HEK293 (cell line): Measurements from ENCODE around the gene GLRX5.
"Not testable (repeated sequence)": the region's sequence is repeated elsewhere in the genome, so short reads cannot be mapped to it uniquely, and the experiment has no call there.

Experiments
- CTCF ChIA-PET: fragments of 350-600 bp; formaldehyde crosslinking; extraction: SDS; loops from one replicate; lab custom pipeline; 2021; ENCODE audit warnings: antibody characterized with exemption; lab: Yijun Ruan, JAX
- POLR2A ChIA-PET: fragments of 300-600 bp; formaldehyde crosslinking; extraction: SDS; loops from one replicate; lab custom pipeline; 2020; ENCODE audit warnings: antibody characterized with exemption, inconsistent platforms; lab: Yijun Ruan, JAX
- H3K27ac ChIP-seq: fragments of 200-500 bp; sonication (Bioruptor generic); 2 replicates; pipeline ENCODE4 v1.5.1; 2014; ENCODE audit warnings: low read depth, low read length, control low read depth, inconsistent platforms; ENCODE audit errors: extremely low read depth
- H3K36me3 ChIP-seq, 2 experiments: fragments of 200-500 bp in 1 of 2; sonication (Bioruptor generic) in 1 of 2; 1 replicate in 1 of 2; 2 replicates in 1 of 2; pipeline ENCODE4 v1.5.1; 2014 to 2017; ENCODE audit warnings: inconsistent platforms in 2 of 2, low read length in 2 of 2; ENCODE audit not compliant: control insufficient read depth in 2 of 2, insufficient read depth in 1 of 2
- H3K4me1 ChIP-seq: fragments of 200-500 bp; sonication (Bioruptor generic); 2 replicates; pipeline ENCODE4 v1.5.1; 2014; ENCODE audit warnings: mild to moderate bottlenecking, low read length, inconsistent platforms; ENCODE audit not compliant: control insufficient read depth, insufficient read depth
- H3K4me3 ChIP-seq: 2 replicates; pipeline ENCODE4 v1.5.1; 2011; ENCODE audit warnings: low read depth, mild to moderate bottlenecking, control low read depth, low read length, moderate library complexity
- H3K9me3 ChIP-seq: fragments of 200-500 bp; sonication (Bioruptor generic); 2 replicates; pipeline ENCODE4 v1.5.1; 2014; ENCODE audit warnings: low read depth, low read length, inconsistent platforms; ENCODE audit not compliant: control insufficient read depth, insufficient read depth
- BCL6B ChIP-seq: fragments of 450-650 bp; formaldehyde crosslinking; IDR thresholded peaks from 2 replicates; pipeline ENCODE4 v1.5.1; 2017; ENCODE audit warnings: missing biosample characterization, missing genetic modification characterization
- FEZF1 ChIP-seq: fragments of 450-650 bp; formaldehyde crosslinking; IDR thresholded peaks from 2 replicates; pipeline ENCODE4 v1.5.1; 2016; ENCODE audit warnings: missing biosample characterization, missing genetic modification characterization
- KLF10 ChIP-seq: fragments of 450-650 bp; IDR thresholded peaks from 2 replicates; pipeline ENCODE4 v1.5.1; 2018; ENCODE audit warnings: missing biosample characterization, mild to moderate bottlenecking, missing genetic modification characterization
- MZF1 ChIP-seq: fragments of 450-650 bp; formaldehyde crosslinking; IDR thresholded peaks from 2 replicates; pipeline ENCODE4 v1.5.1; 2017; ENCODE audit warnings: missing biosample characterization, missing genetic modification characterization, borderline replicate concordance
- SCRT2 ChIP-seq: fragments of 450-650 bp; formaldehyde crosslinking; IDR thresholded peaks from 2 replicates; pipeline ENCODE4 v1.5.1; 2016; ENCODE audit warnings: missing biosample characterization, missing genetic modification characterization
- SETDB1 ChIP-seq: IDR thresholded peaks from one replicate; pipeline ENCODE4 v1.6.1; 2017; ENCODE audit warnings: mild to moderate bottlenecking, low read length, moderate library complexity, mixed read lengths; ENCODE audit not compliant: insufficient read length
- TCF7L2 ChIP-seq: IDR thresholded peaks from 2 replicates; pipeline ENCODE4 v1.6.1; 2011; ENCODE audit warnings: low read depth, mild to moderate bottlenecking, inconsistent platforms, low read length, moderate library complexity, borderline replicate concordance
- ZBTB17 ChIP-seq: fragments of 450-650 bp; formaldehyde crosslinking; IDR thresholded peaks from 2 replicates; pipeline ENCODE4 v1.5.1; 2016; ENCODE audit warnings: missing biosample characterization, missing genetic modification characterization
- ZBTB44 ChIP-seq: fragments of 450-650 bp; IDR thresholded peaks from 2 replicates; pipeline ENCODE4 v1.5.1; 2018; ENCODE audit warnings: missing biosample characterization, mild to moderate bottlenecking, missing genetic modification characterization
- ZBTB7A ChIP-seq: fragments of 450-650 bp; formaldehyde crosslinking; IDR thresholded peaks from 2 replicates; pipeline ENCODE4 v1.5.1; 2016; ENCODE audit warnings: low read depth, missing biosample characterization, missing genetic modification characterization
- ZFP3 ChIP-seq: fragments of 450-650 bp; formaldehyde crosslinking; IDR thresholded peaks from 2 replicates; pipeline ENCODE4 v1.5.1; 2016; ENCODE audit warnings: low read depth, missing biosample characterization, missing genetic modification characterization
- ZNF121 ChIP-seq: fragments of 450-650 bp; formaldehyde crosslinking; IDR thresholded peaks from 2 replicates; pipeline ENCODE4 v1.5.1; 2016; ENCODE audit warnings: missing biosample characterization, missing genetic modification characterization
- ZNF132 ChIP-seq: fragments of 450-650 bp; formaldehyde crosslinking; IDR thresholded peaks from 2 replicates; pipeline ENCODE4 v1.5.1; 2017; ENCODE audit warnings: missing biosample characterization, missing genetic modification characterization, borderline replicate concordance
- ZNF133 ChIP-seq: fragments of 450-650 bp; formaldehyde crosslinking; IDR thresholded peaks from 2 replicates; pipeline ENCODE4 v1.5.1; 2016; ENCODE audit warnings: missing biosample characterization, missing genetic modification characterization
- ZNF174 ChIP-seq: fragments of 450-650 bp; formaldehyde crosslinking; IDR thresholded peaks from 2 replicates; pipeline ENCODE4 v1.5.0; 2017; ENCODE audit warnings: missing biosample characterization, mild to moderate bottlenecking, missing genetic modification characterization
- ZNF350 ChIP-seq: fragments of 450-650 bp; formaldehyde crosslinking; IDR thresholded peaks from 2 replicates; pipeline ENCODE4 v1.5.0; 2017; ENCODE audit warnings: missing biosample characterization, mild to moderate bottlenecking, missing genetic modification characterization
- ZNF391 ChIP-seq: fragments of 450-650 bp; formaldehyde crosslinking; IDR thresholded peaks from 2 replicates; pipeline ENCODE4 v1.5.1; 2016; ENCODE audit warnings: low read depth, missing biosample characterization, missing genetic modification characterization, borderline replicate concordance
- ZNF404 ChIP-seq: fragments of 450-650 bp; formaldehyde crosslinking; IDR thresholded peaks from 2 replicates; pipeline ENCODE4 v1.5.1; 2017; ENCODE audit warnings: missing biosample characterization, missing genetic modification characterization
- ZNF585B ChIP-seq: fragments of 450-650 bp; formaldehyde crosslinking; IDR thresholded peaks from 2 replicates; pipeline ENCODE4 v1.5.1; 2016; ENCODE audit warnings: missing biosample characterization, missing genetic modification characterization
- ZNF621 ChIP-seq: fragments of 450-650 bp; formaldehyde crosslinking; IDR thresholded peaks from 2 replicates; pipeline ENCODE4 v1.5.1; 2017; ENCODE audit warnings: missing biosample characterization, missing genetic modification characterization
- ZNF623 ChIP-seq: fragments of 450-650 bp; formaldehyde crosslinking; IDR thresholded peaks from 2 replicates; pipeline ENCODE4 v1.5.1; 2016; ENCODE audit warnings: missing biosample characterization, missing genetic modification characterization
- ZSCAN23 ChIP-seq: fragments of 450-650 bp; formaldehyde crosslinking; IDR thresholded peaks from 2 replicates; pipeline ENCODE4 v1.5.1; 2016; ENCODE audit warnings: missing biosample characterization, missing genetic modification characterization
- ZSCAN30 ChIP-seq: fragments of 450-650 bp; IDR thresholded peaks from 2 replicates; pipeline ENCODE4 v1.5.1; 2018; ENCODE audit warnings: missing biosample characterization, mild to moderate bottlenecking, missing genetic modification characterization, moderate library complexity
- ZSCAN5A ChIP-seq: fragments of 450-650 bp; formaldehyde crosslinking; IDR thresholded peaks from 2 replicates; pipeline ENCODE4 v1.5.1; 2016; ENCODE audit warnings: missing biosample characterization, missing genetic modification characterization

GLRX5 gene

GRCh38 chr14:95577870-95578269 is 43.0 kb downstream of the GLRX5 start:
- H3K36me3 ChIP-seq: no peaks in the 10 kb centered on the region
- TF ChIP-seq SCRT2 (tag by site-specific recombination): no peak
- no peak for TF ChIP-seq ZNF121
- no peak for TF ChIP-seq TCF7L2
- no peak for TF ChIP-seq ZNF174 (tag by site-specific recombination)
- no peak for TF ChIP-seq FEZF1 (tag by site-specific recombination)
- TF ChIP-seq ZSCAN23: no peak
- TF ChIP-seq ZNF350 (tag by site-specific recombination): no peak
- TF ChIP-seq MZF1: no peak
- TF ChIP-seq ZNF623 (tag by site-specific recombination): no peak
- no peak for TF ChIP-seq BCL6B
- TF ChIP-seq ZBTB44 (tag by site-specific recombination): no peak
- H3K4me1 ChIP-seq: no peaks in the 10 kb centered on the region
- no peak overlapping the region for H3K27ac ChIP-seq
- H3K4me3 ChIP-seq: no peak overlapping the region
- CTCF ChIA-PET: interaction anchor here (0.5 kb wide), 1 partner anchor 242 kb away, joined by 3 read pairs; no protein-coding TSS in a partner anchor
- POLR2A ChIA-PET: no interaction called here
- no peaks in the 10 kb centered on the region for H3K9me3 ChIP-seq

DNA sequence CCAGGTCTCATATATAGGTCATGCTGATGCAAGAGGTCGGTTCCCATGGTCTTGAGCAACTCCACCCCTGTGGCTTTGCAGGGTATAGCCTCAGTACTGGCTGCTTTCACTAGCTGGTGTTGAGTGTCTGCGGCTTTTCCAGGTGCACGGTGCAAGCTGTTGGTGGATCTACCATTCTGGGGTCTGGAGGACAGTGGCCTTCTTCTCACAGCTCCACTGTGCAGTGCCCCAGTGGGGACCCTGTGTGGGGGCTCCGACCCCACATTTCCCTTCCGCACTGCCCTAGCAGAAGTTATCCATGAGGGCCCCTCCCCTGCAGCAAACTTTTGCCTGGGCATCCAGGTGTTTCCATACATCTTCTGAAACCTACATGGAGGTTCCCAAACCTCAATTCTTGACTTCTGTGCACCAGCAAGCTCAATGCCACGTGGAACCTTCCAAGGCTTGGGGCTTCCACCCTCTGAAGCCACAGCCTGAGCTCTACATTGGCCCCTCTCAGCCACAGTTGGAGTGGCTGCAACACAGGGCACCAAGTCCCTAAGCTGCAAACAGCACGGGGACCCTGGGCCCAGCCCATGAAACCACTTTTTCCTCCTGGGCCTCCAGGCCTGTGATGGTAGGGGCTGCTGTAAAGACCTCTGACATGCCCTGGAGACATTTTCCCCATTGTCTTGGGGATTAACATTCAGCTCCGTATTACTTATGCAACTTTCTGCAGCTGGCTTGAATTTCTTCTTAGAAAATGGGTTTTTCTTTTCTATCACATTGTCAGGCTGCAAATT is 49.2 kb downstream of the GLRX5 start:
- CTCF ChIA-PET, POLR2A ChIA-PET, H3K9me3 ChIP-seq, H3K4me1 ChIP-seq, H3K4me3 ChIP-seq, H3K27ac ChIP-seq, H3K36me3 ChIP-seq: not testable (repeated sequence)
- TF ChIP-seq SETDB1: peak; percentile 26
- TF ChIP-seq ZNF585B: peak; percentile 94

- TF ChIP-seq KLF10 (tag by site-specific recombination) (no peak), ZBTB17 (tag by site-specific recombination) (no peak), ZNF133 (no peak), ZSCAN5A (tag by site-specific recombination) (no peak), ZFP3 (tag by site-specific recombination) (no peak), ZNF404 (tag by site-specific recombination) (no peak), ZNF391 (tag by site-specific recombination) (no peak), ZNF621 (tag by site-specific recombination) (no peak), ZBTB7A (no peak), ZSCAN30 (no peak), ZNF132 (tag by site-specific recombination) (no peak)
- Histone ChIP-seq H3K9me3 (no peaks in the 10 kb centered on the region), H3K36me3 (no peaks in the 10 kb centered on the region), H3K4me1 (no peaks in the 10 kb centered on the region), H3K27ac (no peak overlapping the region), H3K4me3 (no peak overlapping the region)
- CTCF ChIA-PET: no interaction called here
- POLR2A ChIA-PET: no interaction called here
These were observed 51.2 kb downstream of the GLRX5 start for GRCh38 chr14:95585953-95586620.
